Psoas muscle (tissue), 8 donors: ENCODE measurements around the gene SLC45A1. TPM values are rescaled to one million over a fixed set of nuclear protein-coding genes. Genes with fewer than 3 reads are reported as not detected.
A peak's percentile ranks its signal among the peaks of the same experiment; 100 is the strongest.

Source experiments
- ATAC-seq, 4 donors: fragments of 200-7000 bp; cut with Tn5 transposase; one replicate each; pipeline ENCODE4 v1.9.1; 2020; ENCODE audit warnings: moderate library complexity in 3 of 4, mild to moderate bottlenecking in 2 of 4
- DNase-seq, 2 donors: peaks; one replicate each; pipeline ENCODE4 v3.0.0-alpha.2; 2020
- H3K27ac ChIP-seq: fragments of 200-600 bp; one replicate; pipeline ENCODE4 v1.8.0; 2022
- H3K27me3 ChIP-seq, 3 donors: fragments of 200-600 bp in 1 of 3; one replicate each; pipeline versions ENCODE4 v1.6.1 to v1.8.0; 2013 to 2022; ENCODE audit warnings: low read length in 2 of 3, mild to moderate bottlenecking in 2 of 3, moderate library complexity in 1 of 3; ENCODE audit not compliant: insufficient read depth in 3 of 3
- H3K36me3 ChIP-seq, 2 donors: fragments of 200-600 bp in 1 of 2; one replicate each; pipeline versions ENCODE4 v1.6.1 to v1.8.0; 2013 to 2022; ENCODE audit warnings: low read depth in 1 of 2, mild to moderate bottlenecking in 1 of 2, moderate library complexity in 1 of 2; ENCODE audit not compliant: insufficient read depth in 1 of 2
- H3K4me1 ChIP-seq: fragments of 200-600 bp; one replicate; pipeline ENCODE4 v1.8.0; 2022
- H3K4me3 ChIP-seq: fragments of 200-600 bp; one replicate; pipeline ENCODE4 v1.8.0; 2022; ENCODE audit warnings: mild to moderate bottlenecking
- H3K9me3 ChIP-seq: fragments of 200-600 bp; one replicate; pipeline ENCODE4 v1.8.0; 2022
- WGBS, 3 donors: extraction: QIAGEN DNeasy Blood & Tissue Kit; methylation state at CpG; one replicate each; pipeline versions ENCODE4 v1.1.6 to v1.1.7; 2013; 5-methylcytosine and 5-hydroxymethylcytosine counted together
- intact Hi-C, 2 donors: fragments of 100-400 bp; cut with DNase I; formaldehyde crosslinking; loops; one replicate each; pipeline versions ENCODE4 v1.11.0 to v1.14.2; 2022
- polyA plus RNA-seq, 3 donors: library from polyadenylated mRNA; stranded (reverse); fragments of 200-250 nt; gene quantifications; one replicate each; pipeline ENCODE4 v1.2.3, GENCODE V29; 2013
- total RNA-seq, 4 donors: library from RNA; stranded (reverse); fragmentation: NEBNext Ultra II Directional in 2 of 4; extraction: Animal tissue kit (Norgen Biotek cat#: 25700) in 2 of 4; gene quantifications; one replicate each; pipeline versions ENCODE4 v1.2.1 to v1.2.4, GENCODE V29; 2021 to 2023
- TF ChIP-seq, protein P1 (sequence below): fragments of 200-600 bp; IDR thresholded peaks from one replicate; pipeline ENCODE4 v1.8.0; 2022; ENCODE audit warnings: antibody characterized with exemption
- donor health status: healthy with polysubstance abuse.
- donor health status: DM: no; HTN: no; CAD: no; lungs with moderate emphysema.
- donor health status: Bipolar disorder and iron deficiency.
- donor health status: healthy.
- donor health status: DM: yes; HTN: yes; CAD: no.
- donor health status: DM: no; HTN: no; CAD: no.
- donor health status: DM: no; HTN: no; CAD: no.
- donor health status: DM: yes; HTN: yes; CAD: no.

The SLC45A1 gene
- total and polyA plus RNA-seq, 7 donors = 0.44 to 1.4 (median 0.94) TPM

DNA sequence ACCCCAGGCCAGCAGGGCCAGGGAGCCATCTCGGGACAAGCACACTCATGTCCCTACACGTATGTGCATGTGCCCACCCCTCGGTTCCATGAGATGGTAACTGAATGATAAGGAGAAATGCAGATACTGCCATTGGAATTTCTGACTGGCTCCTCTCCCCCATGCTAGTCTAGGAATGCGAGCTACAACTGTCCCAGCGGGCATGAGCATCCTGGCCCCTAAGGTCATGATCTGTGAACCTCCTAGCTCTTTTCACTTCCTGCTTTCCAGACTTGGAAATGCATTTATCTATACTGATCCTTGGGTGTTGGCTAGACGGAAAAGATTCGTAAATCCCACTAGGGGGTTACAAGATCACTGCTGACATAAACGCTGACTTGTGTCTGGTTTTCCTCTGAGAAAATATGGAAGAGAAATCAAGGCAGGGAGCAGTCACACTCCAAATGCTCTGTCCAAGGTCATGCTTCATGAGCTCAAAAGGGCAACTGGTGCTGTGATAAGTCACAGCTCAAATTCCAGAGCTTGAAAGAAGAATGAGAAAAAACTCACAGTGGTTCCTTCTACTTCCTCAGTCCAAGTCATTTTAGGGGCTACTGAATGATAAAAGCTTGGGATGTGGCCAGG lies 49.8 kb downstream of the SLC45A1 start:
- no peaks in the 10 kb centered on the region for H3K9me3 ChIP-seq
- TF ChIP-seq, protein P1, sequence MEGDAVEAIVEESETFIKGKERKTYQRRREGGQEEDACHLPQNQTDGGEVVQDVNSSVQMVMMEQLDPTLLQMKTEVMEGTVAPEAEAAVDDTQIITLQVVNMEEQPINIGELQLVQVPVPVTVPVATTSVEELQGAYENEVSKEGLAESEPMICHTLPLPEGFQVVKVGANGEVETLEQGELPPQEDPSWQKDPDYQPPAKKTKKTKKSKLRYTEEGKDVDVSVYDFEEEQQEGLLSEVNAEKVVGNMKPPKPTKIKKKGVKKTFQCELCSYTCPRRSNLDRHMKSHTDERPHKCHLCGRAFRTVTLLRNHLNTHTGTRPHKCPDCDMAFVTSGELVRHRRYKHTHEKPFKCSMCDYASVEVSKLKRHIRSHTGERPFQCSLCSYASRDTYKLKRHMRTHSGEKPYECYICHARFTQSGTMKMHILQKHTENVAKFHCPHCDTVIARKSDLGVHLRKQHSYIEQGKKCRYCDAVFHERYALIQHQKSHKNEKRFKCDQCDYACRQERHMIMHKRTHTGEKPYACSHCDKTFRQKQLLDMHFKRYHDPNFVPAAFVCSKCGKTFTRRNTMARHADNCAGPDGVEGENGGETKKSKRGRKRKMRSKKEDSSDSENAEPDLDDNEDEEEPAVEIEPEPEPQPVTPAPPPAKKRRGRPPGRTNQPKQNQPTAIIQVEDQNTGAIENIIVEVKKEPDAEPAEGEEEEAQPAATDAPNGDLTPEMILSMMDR = no peak
- DNase-seq = no peak
- intact Hi-C loops = no loop called here
- H3K4me3 ChIP-seq = no peak overlapping the region
- no peaks in the 10 kb centered on the region for H3K27me3 ChIP-seq
- peaks cover 96% of the 10 kb centered on the region for H3K4me1 ChIP-seq
- H3K36me3 ChIP-seq = peaks cover 0 to 20% of the 10 kb centered on the region in 2 donors
- no peak for ATAC-seq
- 52 to 74% (median 62%) methylated on average over 8 of the region's 8 CpGs for WGBS, 3 donors
- peak overlapping the region; percentile 87 for H3K27ac ChIP-seq

DNA sequence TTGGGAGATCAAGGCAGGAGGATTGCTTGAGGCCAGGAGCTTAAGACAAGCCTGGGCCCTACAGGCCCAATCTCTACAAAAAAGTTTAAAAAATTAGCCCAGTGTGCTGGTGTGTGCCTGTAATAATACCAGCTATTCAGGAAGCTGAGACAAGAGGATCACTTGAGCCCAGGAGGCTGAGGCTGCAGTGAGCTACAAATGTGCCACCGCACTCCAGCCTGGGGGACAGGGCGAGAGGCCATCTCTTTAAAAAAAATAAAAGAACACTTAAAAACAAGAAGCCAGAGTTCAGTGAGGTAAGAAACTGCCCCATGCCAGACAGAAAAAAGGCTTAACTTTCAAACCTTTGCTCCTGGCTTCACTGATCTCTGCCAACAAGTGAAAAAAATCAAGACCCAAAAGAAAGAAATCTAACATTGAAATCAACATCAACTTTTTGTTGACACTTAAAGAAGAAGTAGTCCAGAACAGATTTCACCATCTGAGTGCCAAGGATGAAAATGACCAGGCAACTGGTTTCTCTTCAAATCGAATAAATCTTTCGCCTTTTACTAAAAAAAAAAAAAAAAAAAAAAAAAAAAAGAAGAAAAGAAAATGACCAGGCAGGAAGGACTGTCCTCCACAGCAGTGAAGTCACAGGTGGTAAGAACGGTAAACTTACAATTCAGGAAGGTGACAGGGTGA lies 51.2 kb downstream of the SLC45A1 start:
- Histone ChIP-seq H3K4me1 (peaks cover 98% of the 10 kb centered on the region), H3K9me3 (no peaks in the 10 kb centered on the region), H3K27me3 (no peaks in the 10 kb centered on the region), H3K36me3 (peaks cover 0 to 10% of the 10 kb centered on the region in 2 donors), H3K4me3 (no peak overlapping the region), H3K27ac (peak overlapping the region; percentile 87)
- 46 to 54% (median 47%) methylated on average over 5 of the region's 5 CpGs for WGBS, 3 donors
- DNase-seq (no peak), ATAC-seq (no peak)
- intact Hi-C loops = no loop called here
- TF ChIP-seq, protein P1 = no peak

DNA sequence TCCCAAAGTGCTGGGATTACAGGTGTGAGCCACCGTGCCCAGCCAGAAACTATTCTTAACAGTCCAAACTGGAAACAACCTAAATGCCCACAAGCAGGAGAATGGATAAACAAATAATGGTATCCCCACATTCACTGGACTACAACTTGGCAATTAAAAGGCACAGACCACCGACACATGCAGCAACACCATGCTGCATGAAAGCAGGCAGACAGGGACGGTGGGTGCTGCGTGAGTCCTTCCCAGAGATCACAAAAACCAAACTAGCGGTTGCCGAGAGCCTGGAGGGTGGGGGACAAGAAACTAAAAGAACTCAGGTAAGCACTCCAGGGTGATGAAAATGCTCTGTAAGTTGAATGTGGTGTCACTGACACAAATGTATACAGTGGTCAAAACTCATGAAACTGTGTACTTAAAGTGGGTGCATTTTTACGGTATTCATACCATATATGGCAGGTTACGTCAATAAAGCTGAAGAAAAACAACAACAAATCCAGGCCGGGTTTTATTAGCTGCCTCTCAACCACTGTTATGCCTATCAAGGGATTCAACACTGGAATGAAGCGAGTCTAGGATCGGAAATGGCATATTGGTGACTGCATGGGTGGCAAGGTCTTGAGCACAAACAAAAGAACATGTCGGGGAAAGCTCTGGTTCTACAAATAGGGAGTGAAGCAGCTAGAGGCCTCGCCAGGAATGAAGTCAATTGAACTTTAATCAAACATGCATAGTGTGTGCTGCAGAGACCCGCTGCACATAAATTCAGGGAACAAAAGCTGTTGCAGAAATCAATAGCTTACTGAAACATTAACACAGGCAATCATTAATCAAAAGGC lies 52.4 kb downstream of the SLC45A1 start:
- TF ChIP-seq, protein P1 = no peak

DNA sequence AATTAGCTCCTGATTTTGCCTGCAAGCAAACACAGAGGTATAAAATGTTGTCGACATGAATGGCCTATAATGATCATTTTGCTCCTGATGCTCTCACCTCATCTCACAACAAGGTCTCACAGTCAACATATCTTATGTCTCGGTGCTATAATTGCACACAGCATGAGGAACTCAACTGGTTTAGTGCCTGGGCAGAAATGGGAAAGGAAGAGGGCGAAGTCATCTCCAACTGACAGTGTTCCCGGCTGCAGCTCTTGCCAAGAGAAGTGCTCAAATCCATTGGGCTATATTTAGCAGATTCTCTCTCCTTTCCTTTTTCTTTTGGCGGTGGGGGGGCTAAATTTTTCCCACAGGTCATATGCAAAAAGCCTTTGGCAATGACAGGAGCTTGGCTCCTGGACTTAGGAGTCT lies 53.0 kb downstream of the SLC45A1 start:
- peaks cover 96% of the 10 kb centered on the region for H3K4me1 ChIP-seq
- 5 to 10% (median 7%) methylated on average over 5 of the region's 5 CpGs for WGBS, 3 donors
- H3K27ac ChIP-seq = peak overlapping the region; percentile 87
- intact Hi-C loops = loop anchor here in 1 of 2 donors (5.0 kb wide), 1 partner anchor 51 kb away; no protein-coding TSS in a partner anchor
- no peaks in the 10 kb centered on the region for H3K27me3 ChIP-seq
- no peaks in the 10 kb centered on the region for H3K9me3 ChIP-seq
- peak overlapping the region; percentile 16 for H3K4me3 ChIP-seq
- TF ChIP-seq, protein P1 = no peak
- H3K36me3 ChIP-seq = no peaks in the 10 kb centered on the region
- ATAC-seq = peak; percentile 46 to 70 (median 68)
- DNase-seq = peak in 1 of 2 donors; percentile 73

More for the DNA sequence above, 52.4 kb downstream of the SLC45A1 start:
- ATAC-seq = no peak
- Histone ChIP-seq H3K27ac (peak overlapping the region; percentile 87), H3K27me3 (no peaks in the 10 kb centered on the region), H3K4me3 (peak overlapping the region; percentile 13), H3K36me3 (no peaks in the 10 kb centered on the region), H3K9me3 (no peaks in the 10 kb centered on the region), H3K4me1 (peaks cover 98% of the 10 kb centered on the region)
- 26 to 32% (median 26%) methylated on average over 14 of the region's 14 CpGs for WGBS, 3 donors
- DNase-seq = no peak
- intact Hi-C loops = loop anchor here in 1 of 2 donors (5.0 kb wide), 1 partner anchor 52 kb away; no protein-coding TSS in a partner anchor
